NCI-H1436 (cell line): ENCODE measurements around the gene TBR1.

Source experiments
- DNase-seq: peaks from one replicate; lab custom pipeline; 2025; lab: John Stamatoyannopoulos, UW

The TBR1 gene

GRCh38 chr2:161427664-161428587 is 11.8 kb downstream of the TBR1 start:
- DNase-seq = no peak

DNA sequence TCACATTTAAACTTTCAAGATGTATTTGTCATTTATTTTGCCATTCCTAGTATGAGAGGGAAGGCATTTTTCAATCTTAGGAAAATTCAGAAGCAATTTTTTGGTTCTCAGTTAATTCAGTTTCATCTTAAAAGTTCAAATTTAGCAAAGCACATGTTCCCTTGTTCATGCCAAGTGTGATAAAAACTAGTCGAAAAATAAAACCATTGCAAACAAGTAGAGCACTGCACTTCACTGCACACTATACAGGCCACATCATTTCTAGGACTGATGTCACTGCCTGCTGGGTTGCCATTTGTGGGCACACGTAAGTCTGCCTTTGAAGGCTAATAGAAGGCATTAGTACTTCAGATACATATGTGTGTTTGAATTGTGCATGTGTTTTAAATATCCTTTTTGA is 14.3 kb downstream of the TBR1 start:
- DNase-seq = no peak

- DNase-seq = no peak
Observed at GRCh38 chr2:161432107-161432506, 16.0 kb downstream of the TBR1 start.

- DNase-seq = no peak
Observed at GRCh38 chr2:161434118-161434517, 18.0 kb downstream of the TBR1 start.

- DNase-seq = no peak
Observed at GRCh38 chr2:161436411-161436810, 20.3 kb downstream of the TBR1 start.

DNA sequence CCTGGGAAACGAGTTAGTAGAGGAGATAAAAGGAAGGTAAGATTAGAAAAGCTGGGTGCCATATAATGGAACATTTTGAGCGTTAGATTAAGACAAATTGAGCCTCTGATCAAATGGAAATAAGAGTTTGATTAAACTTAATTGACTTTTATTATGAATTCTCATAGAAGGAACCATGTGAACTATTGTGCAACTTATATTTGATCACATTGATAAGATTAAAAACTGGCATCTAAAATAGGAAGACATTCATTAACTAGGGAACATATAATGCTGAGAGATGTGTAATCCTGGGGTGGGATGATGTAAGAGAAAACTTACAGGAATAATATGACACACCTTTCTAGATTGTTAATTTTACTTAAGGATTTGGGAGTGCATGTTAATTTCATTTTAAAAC is 22.5 kb downstream of the TBR1 start:
- no peak for DNase-seq

- DNase-seq = no peak
Observed at GRCh38 chr2:161445097-161445496, 29.0 kb downstream of the TBR1 start.

GRCh38 chr2:161448431-161448830 is 32.3 kb downstream of the TBR1 start:
- no peak for DNase-seq

GRCh38 chr2:161471631-161472030 is 55.5 kb downstream of the TBR1 start:
- no peak for DNase-seq

DNA sequence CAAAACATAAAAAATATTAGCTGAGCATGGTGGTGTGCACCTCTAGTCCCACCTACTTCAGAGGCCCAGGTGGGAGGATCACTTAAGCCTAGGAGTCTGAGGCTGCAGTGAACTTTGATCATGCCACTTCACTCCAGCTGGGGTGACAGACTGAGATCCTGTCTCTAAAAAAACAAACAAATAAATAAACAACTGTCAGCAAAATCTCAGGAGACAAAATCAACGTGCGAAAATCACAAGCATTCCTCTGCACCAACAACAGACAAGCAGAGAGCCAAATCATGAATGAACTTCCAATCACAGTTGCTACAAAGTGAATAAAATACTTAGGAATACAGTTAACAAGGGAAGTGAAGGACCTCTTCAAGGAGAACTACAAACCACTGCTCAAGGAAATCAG is 58.8 kb downstream of the TBR1 start:
- no peak for DNase-seq
